Duodenal mucosa (tissue), 2 donors: ENCODE data around the gene SF3B4.

ENCODE experiments used
- H3K27ac ChIP-seq: one replicate; pipeline ENCODE4 v1.7.0; 2013; ENCODE audit warnings: low read depth, low read length
- H3K27me3 ChIP-seq, 2 donors: one replicate each; pipeline ENCODE4 v1.7.0; 2013; ENCODE audit warnings: low read length in 2 of 2, control low read depth in 1 of 2; ENCODE audit not compliant: insufficient read depth in 2 of 2, control insufficient read depth in 1 of 2
- H3K36me3 ChIP-seq, 2 donors: one replicate each; pipeline ENCODE4 v1.7.0; 2013; ENCODE audit warnings: low read length in 2 of 2, control low read depth in 1 of 2; ENCODE audit not compliant: insufficient read depth in 2 of 2, control insufficient read depth in 1 of 2
- H3K4me1 ChIP-seq, 2 donors: one replicate each; pipeline ENCODE4 v1.7.0; 2013; ENCODE audit warnings: low read length in 2 of 2, control low read depth in 1 of 2; ENCODE audit not compliant: insufficient read depth in 2 of 2, control insufficient read depth in 1 of 2
- H3K4me3 ChIP-seq, 2 donors: one replicate each; pipeline ENCODE4 v1.7.0; 2013; ENCODE audit warnings: low read length in 2 of 2, low read depth in 1 of 2
- H3K9ac ChIP-seq, 2 donors: one replicate each; pipeline ENCODE4 v1.7.0; 2013; ENCODE audit warnings: low read length in 2 of 2, low read depth in 1 of 2
- H3K9me3 ChIP-seq, 2 donors: one replicate each; pipeline ENCODE4 v1.7.0; 2013; ENCODE audit warnings: low read length in 2 of 2, control low read depth in 1 of 2; ENCODE audit not compliant: control insufficient read depth in 1 of 2

Gene SF3B4

GRCh38 chr1:149923626-149924025, 4.0 kb downstream of the SF3B4 start:
- Histone ChIP-seq H3K4me3 (no peak overlapping the region), H3K36me3 (peaks cover 27 to 45% of the 10 kb centered on the region in 2 donors), H3K27ac (no peak overlapping the region), H3K9me3 (no peaks in the 10 kb centered on the region), H3K27me3 (peaks cover 0 to 2% of the 10 kb centered on the region in 2 donors), H3K9ac (no peak overlapping the region), H3K4me1 (peaks cover 19 to 20% of the 10 kb centered on the region in 2 donors)

- Histone ChIP-seq H3K4me3 (peak within 1 kb of the TSS; percentile 64 to 70), H3K4me1 (peaks cover 0 to 3% of the 10 kb centered on the region in 2 donors), H3K36me3 (peaks cover 0 to 6% of the 10 kb centered on the region in 2 donors), H3K9ac (peak within 1 kb of the TSS; percentile 26 to 38), H3K27ac (no peak within 1 kb of the TSS), H3K27me3 (peaks cover 8 to 14% of the 10 kb centered on the region in 2 donors), H3K9me3 (no peaks in the 10 kb centered on the region)
Measured at GRCh38 chr1:149917571-149918144, 9.9 kb downstream of the SF3B4 start, which contains the start of gene SV2A. TSS of gene SV2A (minus strand) at chr1:149917844. CDS start at chr1:149913840, 4,004 bp downstream.

GRCh38 chr1:149916898-149917252, 10.7 kb downstream of the SF3B4 start:
- Histone ChIP-seq H3K9me3 (no peaks in the 10 kb centered on the region), H3K27me3 (peaks cover 8 to 14% of the 10 kb centered on the region in 2 donors), H3K9ac (peak overlapping the region in 1 of 2 donors; percentile 12), H3K27ac (no peak overlapping the region), H3K4me3 (peak overlapping the region; percentile 64 to 70), H3K36me3 (no peaks in the 10 kb centered on the region), H3K4me1 (peaks cover 0 to 3% of the 10 kb centered on the region in 2 donors)

GRCh38 chr1:149916193-149916897, 11.3 kb downstream of the SF3B4 start:
- Histone ChIP-seq H3K27me3 (peaks cover 8 to 14% of the 10 kb centered on the region in 2 donors), H3K9me3 (no peaks in the 10 kb centered on the region), H3K9ac (peak overlapping the region in 1 of 2 donors; percentile 12), H3K27ac (no peak overlapping the region), H3K4me3 (peak overlapping the region; percentile 44 to 70), H3K36me3 (no peaks in the 10 kb centered on the region), H3K4me1 (peaks cover 0 to 3% of the 10 kb centered on the region in 2 donors)

GRCh38 chr1:149915429-149916192, 12.0 kb downstream of the SF3B4 start:
- Histone ChIP-seq H3K27ac (no peak overlapping the region), H3K9me3 (no peaks in the 10 kb centered on the region), H3K4me3 (no peak overlapping the region), H3K9ac (no peak overlapping the region), H3K4me1 (peaks cover 0 to 3% of the 10 kb centered on the region in 2 donors), H3K27me3 (peaks cover 8 to 14% of the 10 kb centered on the region in 2 donors), H3K36me3 (no peaks in the 10 kb centered on the region)

GRCh38 chr1:149914545-149914944, 13.1 kb downstream of the SF3B4 start:
- H3K36me3 ChIP-seq: no peaks in the 10 kb centered on the region
- H3K4me1 ChIP-seq: peaks cover 0 to 3% of the 10 kb centered on the region in 2 donors
- H3K9ac ChIP-seq: no peak overlapping the region
- H3K27me3 ChIP-seq: peaks cover 8 to 14% of the 10 kb centered on the region in 2 donors
- no peak overlapping the region for H3K4me3 ChIP-seq
- H3K9me3 ChIP-seq: no peaks in the 10 kb centered on the region
- no peak overlapping the region for H3K27ac ChIP-seq

GRCh38 chr1:149906570-149907075, 21.0 kb downstream of the SF3B4 start:
- Histone ChIP-seq H3K27me3 (no peaks in the 10 kb centered on the region), H3K36me3 (no peaks in the 10 kb centered on the region), H3K4me1 (peaks cover 0 to 6% of the 10 kb centered on the region in 2 donors), H3K4me3 (no peak overlapping the region), H3K9ac (no peak overlapping the region), H3K27ac (no peak overlapping the region), H3K9me3 (no peaks in the 10 kb centered on the region)

- H3K27me3 ChIP-seq: no peaks in the 10 kb centered on the region
- no peak overlapping the region for H3K9ac ChIP-seq
Measured at GRCh38 chr1:149903836-149904491, 23.6 kb downstream of the SF3B4 start.

GRCh38 chr1:149899460-149900284, 27.9 kb downstream of the SF3B4 start, which contains the start of gene BOLA1:
TSS of gene BOLA1 (plus strand) at chr1:149899568. CDS start at chr1:149900060, 492 bp downstream.
- no peaks in the 10 kb centered on the region for H3K9me3 ChIP-seq
- peak within 1 kb of the TSS; percentile 84 for H3K4me3 ChIP-seq
- peaks cover 7 to 8% of the 10 kb centered on the region in 2 donors for H3K4me1 ChIP-seq
- H3K27me3 ChIP-seq: no peaks in the 10 kb centered on the region
- H3K9ac ChIP-seq: peak within 1 kb of the TSS; percentile 87 to 97
- peak within 1 kb of the TSS; percentile 87 for H3K27ac ChIP-seq
- no peaks in the 10 kb centered on the region for H3K36me3 ChIP-seq

More at GRCh38 chr1:149903836-149904491, 23.6 kb downstream of the SF3B4 start:
- H3K36me3 ChIP-seq: no peaks in the 10 kb centered on the region
- H3K4me1 ChIP-seq: peaks cover 7 to 14% of the 10 kb centered on the region in 2 donors
- H3K27ac ChIP-seq: no peak overlapping the region
- H3K9me3 ChIP-seq: no peaks in the 10 kb centered on the region
- H3K4me3 ChIP-seq: no peak overlapping the region
